GM12878 (cell line): ENCODE measurements around the gene ITGBL1. TPM values are rescaled to one million over a fixed set of nuclear protein-coding genes. Genes with fewer than 3 reads are reported as not detected.

Experiments
- ATAC-seq: fragments of 200-7000 bp; cut with Tn5 transposase; 3 replicates; pipeline ENCODE4 v1.9.1; 2020; ENCODE audit warnings: mild to moderate bottlenecking, moderate library complexity
- BruUV-seq: library from RNA; stranded (reverse); fragments of 400-500 nt; replicated peaks from 2 replicates; lab custom pipeline; 2021; lab: Mats Ljungman, UMichigan
- CTCF ChIA-PET: fragments of 300-600 bp; sonication (Branson Sonifier 250); formaldehyde crosslinking; extraction: SDS; loops from one replicate; lab custom pipeline; 2021; ENCODE audit warnings: inconsistent platforms; lab: Yijun Ruan, JAX
- POLR2A ChIA-PET: fragments of 350-600 bp; formaldehyde crosslinking; extraction: SDS; loops from one replicate; lab custom pipeline; 2021; ENCODE audit warnings: inconsistent platforms; lab: Charles Lee
- RAD21 ChIA-PET: fragments of 300-600 bp; sonication (Branson Sonifier 250); formaldehyde crosslinking; loops from one replicate; lab custom pipeline; 2023; ENCODE audit warnings: antibody characterized with exemption; ENCODE audit not compliant: unreplicated experiment; lab: Charles Lee
- SMC1A ChIA-PET: fragments of 300-600 bp; sonication (Branson Sonifier 250); formaldehyde crosslinking; loops from one replicate; lab custom pipeline; 2023; ENCODE audit not compliant: unreplicated experiment, uncharacterized antibody; lab: Charles Lee
- DNase-seq: peaks from one replicate; pipeline ENCODE4 v3.0.0-alpha.2; 2011; ENCODE audit warnings: low read depth, low spot score
- FAIRE-seq: peaks from 3 replicates; lab custom pipeline; 2011; peaks lifted over from hg19 to GRCh38; lab: Jason Lieb, UNC
- H2AFZ ChIP-seq: 2 replicates; pipeline ENCODE4 v1.6.0; 2011; ENCODE audit warnings: low read depth, low read length, control low read depth; ENCODE audit not compliant: control insufficient read depth
- H3K27ac ChIP-seq: 2 replicates; pipeline ENCODE4 v1.5.1; 2011; ENCODE audit warnings: control low read depth; ENCODE audit not compliant: control insufficient read depth, insufficient read depth
- H3K27me3 ChIP-seq, 2 experiments: replicated peaks in 1 of 2; 2 replicates each; pipeline versions ENCODE4 v1.6.0 to v1.6.1; 2011; ENCODE audit warnings: low read length in 1 of 2; ENCODE audit not compliant: control insufficient read depth in 2 of 2, insufficient read depth in 2 of 2
- H3K36me3 ChIP-seq, 2 experiments: 2 replicates each; pipeline ENCODE4 v1.5.1; 2011; ENCODE audit warnings: low read length in 1 of 2; ENCODE audit not compliant: control insufficient read depth in 2 of 2, insufficient read depth in 2 of 2
- H3K4me1 ChIP-seq: 2 replicates; pipeline ENCODE4 v1.6.1; 2011; ENCODE audit warnings: mild to moderate bottlenecking, low read length, moderate library complexity, mixed read lengths; ENCODE audit not compliant: control insufficient read depth, insufficient read depth
- H3K4me2 ChIP-seq: 2 replicates; pipeline ENCODE4 v1.6.0; 2011; ENCODE audit warnings: control low read depth; ENCODE audit not compliant: control insufficient read depth, insufficient read depth
- H3K4me3 ChIP-seq: fragments of 200-600 bp; sonication (generic); 2 replicates; pipeline ENCODE4 v1.5.1; 2016
- H3K79me2 ChIP-seq: 2 replicates; pipeline ENCODE4 v1.6.0; 2011; ENCODE audit warnings: low read length; ENCODE audit not compliant: control insufficient read depth, insufficient read depth
- H3K9ac ChIP-seq: 2 replicates; pipeline ENCODE4 v1.8.0; 2011; ENCODE audit warnings: low read length, control low read depth, mixed read lengths; ENCODE audit not compliant: control insufficient read depth, insufficient read depth
- H3K9me3 ChIP-seq: replicated peaks from 3 replicates; pipeline ENCODE4 v1.5.1; 2011; ENCODE audit warnings: mild to moderate bottlenecking, low read length; ENCODE audit not compliant: control insufficient read depth, insufficient read depth
- H4K20me1 ChIP-seq: 2 replicates; pipeline ENCODE4 v1.6.0; 2011; ENCODE audit not compliant: control insufficient read depth, insufficient read depth
- ASH2L ChIP-seq: fragments of 300-600, 200-600 bp; sonication (generic); IDR thresholded peaks from 2 replicates; pipeline ENCODE4 v1.6.1; 2017; ENCODE audit warnings: low read depth, mild to moderate bottlenecking, borderline replicate concordance
- ATF7 ChIP-seq: fragments of 450-650 bp; IDR thresholded peaks from 2 replicates; pipeline ENCODE4 v1.6.1; 2016; ENCODE audit warnings: low read depth, mild to moderate bottlenecking
- HCFC1 ChIP-seq: fragments of 150-350 bp; IDR thresholded peaks from 2 replicates; pipeline ENCODE4 v1.6.1; 2014; ENCODE audit warnings: low read length
- HSF1 ChIP-seq: fragments of 150-350 bp; IDR thresholded peaks from 2 replicates; pipeline ENCODE4 v1.6.1; 2014; ENCODE audit warnings: mild to moderate bottlenecking, low read depth, low read length
- IKZF2 ChIP-seq, 2 experiments: fragments of 450-650 bp; IDR thresholded peaks; 2 replicates each; pipeline ENCODE4 v1.6.1; 2017; ENCODE audit warnings: mild to moderate bottlenecking in 2 of 2, moderate library complexity in 2 of 2
- MEF2B ChIP-seq: fragments of 450-650 bp; IDR thresholded peaks from 2 replicates; pipeline ENCODE4 v1.6.1; 2018; ENCODE audit warnings: mild to moderate bottlenecking, moderate library complexity; ENCODE audit not compliant: partially characterized antibody, poor library complexity, severe bottlenecking
- NFYA ChIP-seq: IDR thresholded peaks from 2 replicates; pipeline ENCODE4 v1.6.1; 2011; ENCODE audit warnings: low read depth, mild to moderate bottlenecking, low read length, improper control_type of control experiment, borderline replicate concordance
- NFYB ChIP-seq: IDR thresholded peaks from 2 replicates; pipeline ENCODE4 v1.6.1; 2011; ENCODE audit warnings: low read depth, mild to moderate bottlenecking, low read length, improper control_type of control experiment, moderate library complexity; ENCODE audit not compliant: insufficient read depth
- NR2C1 ChIP-seq: fragments of 450-650 bp; IDR thresholded peaks from 2 replicates; pipeline ENCODE4 v1.6.1; 2017; ENCODE audit warnings: antibody characterized with exemption, mild to moderate bottlenecking, moderate library complexity
- PAX5 ChIP-seq: IDR thresholded peaks from 2 replicates; pipeline ENCODE4 v1.6.1; 2011; ENCODE audit warnings: low read depth, low read length, borderline replicate concordance
- RELB ChIP-seq: fragments of 450-650 bp; IDR thresholded peaks from 2 replicates; pipeline ENCODE4 v1.6.1; 2017; ENCODE audit warnings: low read depth, mild to moderate bottlenecking, moderate library complexity
- RUNX3 ChIP-seq: IDR thresholded peaks from 2 replicates; pipeline ENCODE4 v1.6.1; 2012; ENCODE audit warnings: low read length, inconsistent platforms
- YBX1 ChIP-seq: fragments of 450-650 bp; IDR thresholded peaks from 2 replicates; pipeline ENCODE4 v1.6.1; 2016; ENCODE audit warnings: antibody characterized with exemption
- ZNF384 ChIP-seq: IDR thresholded peaks from 2 replicates; pipeline ENCODE4 v1.6.1; 2012; ENCODE audit warnings: low read depth, mild to moderate bottlenecking, low read length, improper control_type of control experiment, borderline replicate concordance
- in situ Hi-C: fragments of 300-500 bp; cut with MboI; formaldehyde crosslinking; loops from 9 replicates; pipeline ENCODE4 v1.14.3; 2018; ENCODE audit warnings: mixed read lengths
- intact Hi-C: fragments of 100-400 bp; cut with micrococcal nuclease; formaldehyde crosslinking; loops from one replicate; pipeline ENCODE4 v1.14.2; 2022; ENCODE audit not compliant: unreplicated experiment
- polyA plus RNA-seq, 11 experiments: library from polyadenylated mRNA; depleted of rRNA in 4 of 11; unstranded in 6 of 11; stranded (reverse) in 5 of 11; fragments of >200 nt; fragmentation: Nextera tagmentation in 4 of 11; fragmentation: Illumina TruSeq in 1 of 11; extraction: Ambion mirVana in 4 of 11; extraction: Trizol in 1 of 11; gene quantifications; 1 replicate in 1 of 11; 2 replicates in 10 of 11; pipeline versions ENCODE4 v1.2.1 to v1.2.3, GENCODE V29; 2011 to 2016; ENCODE audit warnings: inconsistent platforms in 2 of 11, missing spikeins in 2 of 11, low read depth in 1 of 11
- total RNA-seq, 4 experiments: library from RNA; depleted of rRNA in 3 of 4; stranded (reverse); fragments of >200 nt in 3 of 4; fragmentation: Illumina TruSeq in 1 of 4; extraction: Trizol in 1 of 4; gene quantifications; 2 replicates each; pipeline versions ENCODE4 v1.2.1 to v1.2.3, GENCODE V29; 2013 to 2021
- TF ChIP-seq, protein P1 (sequence below): fragments of 450-650 bp; conservative IDR thresholded peaks from 2 replicates; pipeline ENCODE4 v1.6.1; 2017; ENCODE audit warnings: mild to moderate bottlenecking, moderate library complexity

The ITGBL1 gene
- total and polyA plus RNA-seq, 10 of the 15 experiments (the other 5 are each of a cell fraction or from before 2014, with no cell fraction given) = 0.17 to 2.8 (median 0.28) TPM; not detected in 3

- TF ChIP-seq RELB (peak; percentile 72), NR2C1 (0 out of 2 replicates have a peak, but pooled peaks have one; percentile 1), RUNX3 (no peak), ATF7 (0 out of 2 replicates have a peak, but pooled peaks have one; percentile 33), IKZF2 (IDR thresholded peaks at IDR 0.05) (peak; percentile 31 to 42; a peak in 1 of 4 replicates), MEF2B (peak; percentile 16), NFYB (peak; percentile 75)
Observed at GRCh38 chr13:101529422-101529821, 76.9 kb downstream of the ITGBL1 start (continued).

- Histone ChIP-seq H3K27ac (no peak overlapping the region), H3K36me3 (no peaks in the 10 kb centered on the region), H4K20me1 (no peaks in the 10 kb centered on the region), H3K79me2 (no peaks in the 10 kb centered on the region), H3K4me2 (no peak overlapping the region), H3K4me3 (no peak overlapping the region), H3K9me3 (no peaks in the 10 kb centered on the region), H3K9ac (no peak overlapping the region), H3K27me3 (no peaks in the 10 kb centered on the region), H3K4me1 (no peaks in the 10 kb centered on the region), H2AFZ (no peak overlapping the region)
- in situ Hi-C loops (no loop called here), intact Hi-C loops (no loop called here)
- RAD21 ChIA-PET = no interaction called here
- CTCF ChIA-PET = no interaction called here
- SMC1A ChIA-PET = interaction anchor here (1.0 kb wide), 1 partner anchor 9 kb away, joined by 3 read pairs; no protein-coding TSS in a partner anchor
- DNase-seq = no peak
- POLR2A ChIA-PET = interaction anchor here (1.6 kb wide), 1 partner anchor 96 kb away, joined by 3 read pairs; no protein-coding TSS in a partner anchor
- BruUV-seq = no TSS peak
- peak; percentile 13 for ATAC-seq
- no peak for FAIRE-seq
- TF ChIP-seq NR2C1 (no peak), ASH2L (no peak), NFYA (no peak), ZNF384 (no peak), PAX5 (no peak), ATF7 (no peak), HSF1 (no peak), YBX1 (no peak), HCFC1 (no peak)
- TF ChIP-seq, protein P1, sequence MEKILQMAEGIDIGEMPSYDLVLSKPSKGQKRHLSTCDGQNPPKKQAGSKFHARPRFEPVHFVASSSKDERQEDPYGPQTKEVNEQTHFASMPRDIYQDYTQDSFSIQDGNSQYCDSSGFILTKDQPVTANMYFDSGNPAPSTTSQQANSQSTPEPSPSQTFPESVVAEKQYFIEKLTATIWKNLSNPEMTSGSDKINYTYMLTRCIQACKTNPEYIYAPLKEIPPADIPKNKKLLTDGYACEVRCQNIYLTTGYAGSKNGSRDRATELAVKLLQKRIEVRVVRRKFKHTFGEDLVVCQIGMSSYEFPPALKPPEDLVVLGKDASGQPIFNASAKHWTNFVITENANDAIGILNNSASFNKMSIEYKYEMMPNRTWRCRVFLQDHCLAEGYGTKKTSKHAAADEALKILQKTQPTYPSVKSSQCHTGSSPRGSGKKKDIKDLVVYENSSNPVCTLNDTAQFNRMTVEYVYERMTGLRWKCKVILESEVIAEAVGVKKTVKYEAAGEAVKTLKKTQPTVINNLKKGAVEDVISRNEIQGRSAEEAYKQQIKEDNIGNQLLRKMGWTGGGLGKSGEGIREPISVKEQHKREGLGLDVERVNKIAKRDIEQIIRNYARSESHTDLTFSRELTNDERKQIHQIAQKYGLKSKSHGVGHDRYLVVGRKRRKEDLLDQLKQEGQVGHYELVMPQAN = no peak
Observed at GRCh38 chr13:101530293-101530692, 77.8 kb downstream of the ITGBL1 start.
